H9 (cell line): ENCODE results near the gene ZC3HAV1L. TPM values are rescaled to one million over a fixed set of nuclear protein-coding genes. Genes with fewer than 3 reads are reported as not detected.
A peak's percentile ranks its signal among the peaks of the same experiment; 100 is the strongest.

Source experiments
- DNase-seq: peaks from one replicate; pipeline ENCODE4 v3.0.0-alpha.2; 2017
- H2AFZ ChIP-seq: one replicate; pipeline ENCODE4 v1.6.1; 2013; ENCODE audit warnings: mild to moderate bottlenecking, low read length, control low read depth, moderate library complexity
- H2AK5ac ChIP-seq: 2 replicates; pipeline ENCODE4 v1.6.1; 2013; ENCODE audit warnings: low read length, control low read depth, mixed read lengths; ENCODE audit not compliant: insufficient read length
- H2BK120ac ChIP-seq: one replicate; pipeline ENCODE4 v1.6.1; 2013; ENCODE audit warnings: low read depth, mild to moderate bottlenecking, low read length, control low read depth, inconsistent platforms; ENCODE audit not compliant: poor library complexity, severe bottlenecking
- H2BK12ac ChIP-seq: 2 replicates; pipeline ENCODE4 v1.6.1; 2013; ENCODE audit warnings: low read length, control low read depth, mixed read lengths, low read depth; ENCODE audit not compliant: insufficient read length
- H2BK15ac ChIP-seq: 2 replicates; pipeline ENCODE4 v1.6.1; 2013; ENCODE audit warnings: low read depth, low read length, control low read depth
- H2BK20ac ChIP-seq: one replicate; pipeline ENCODE4 v1.6.1; 2013; ENCODE audit warnings: low read depth, mild to moderate bottlenecking, low read length, control low read depth, inconsistent platforms; ENCODE audit not compliant: poor library complexity, severe bottlenecking
- H2BK5ac ChIP-seq: 2 replicates; pipeline ENCODE4 v1.6.1; 2013; ENCODE audit warnings: low read length, control low read depth, mixed read lengths; ENCODE audit not compliant: insufficient read length
- H3K14ac ChIP-seq: 2 replicates; pipeline ENCODE4 v1.6.1; 2013; ENCODE audit warnings: low read length, control low read depth; ENCODE audit not compliant: insufficient read depth
- H3K18ac ChIP-seq: 2 replicates; pipeline ENCODE4 v1.6.1; 2013; ENCODE audit warnings: low read depth, mild to moderate bottlenecking, mixed read lengths, low read length, control low read depth; ENCODE audit not compliant: insufficient read length
- H3K23ac ChIP-seq: 2 replicates; pipeline ENCODE4 v1.6.1; 2013; ENCODE audit warnings: low read length, control low read depth, mixed read lengths, low read depth; ENCODE audit not compliant: insufficient read length
- H3K23me2 ChIP-seq: 2 replicates; pipeline ENCODE4 v1.6.1; 2013; ENCODE audit warnings: low read depth, mild to moderate bottlenecking, mixed read lengths, low read length, control low read depth; ENCODE audit not compliant: insufficient read length, poor library complexity, severe bottlenecking
- H3K27ac ChIP-seq: 2 replicates; pipeline ENCODE4 v1.5.1; 2013; ENCODE audit warnings: low read length, control low read depth, mixed read lengths, low read depth; ENCODE audit not compliant: insufficient read length
- H3K27me3 ChIP-seq: 2 replicates; pipeline ENCODE4 v1.6.1; 2013; ENCODE audit warnings: low read length, control low read depth, inconsistent platforms; ENCODE audit not compliant: insufficient read depth
- H3K4ac ChIP-seq: 2 replicates; pipeline ENCODE4 v1.6.1; 2013; ENCODE audit warnings: low read depth, mild to moderate bottlenecking, control low read depth, inconsistent platforms, low read length, moderate library complexity
- H3K4me1 ChIP-seq: 2 replicates; pipeline ENCODE4 v1.6.1; 2013; ENCODE audit warnings: low read length, control low read depth, inconsistent platforms; ENCODE audit not compliant: insufficient read depth
- H3K4me2 ChIP-seq: 2 replicates; pipeline ENCODE4 v1.6.1; 2013; ENCODE audit warnings: low read length, control low read depth, mixed read lengths; ENCODE audit not compliant: insufficient read length, insufficient read depth
- H3K56ac ChIP-seq: 2 replicates; pipeline ENCODE4 v1.6.1; 2013; ENCODE audit warnings: low read depth, mild to moderate bottlenecking, mixed read lengths, low read length, control low read depth; ENCODE audit not compliant: insufficient read length
- H3K79me1 ChIP-seq: 2 replicates; pipeline ENCODE4 v1.6.1; 2013; ENCODE audit warnings: low read depth, mild to moderate bottlenecking, moderate library complexity, low read length, control low read depth, inconsistent platforms; ENCODE audit not compliant: insufficient read depth, poor library complexity, severe bottlenecking
- H3K79me2 ChIP-seq: 2 replicates; pipeline ENCODE4 v1.6.1; 2013; ENCODE audit warnings: low read length, control low read depth, inconsistent platforms; ENCODE audit not compliant: insufficient read depth
- H3K9ac ChIP-seq: 2 replicates; pipeline ENCODE4 v1.6.1; 2013; ENCODE audit warnings: low read length, control low read depth, mixed read lengths; ENCODE audit not compliant: insufficient read length; ENCODE audit errors: extremely low read depth
- H3K9me3 ChIP-seq: one replicate; pipeline ENCODE4 v1.6.1; 2013; ENCODE audit warnings: low read depth, low read length, inconsistent platforms; ENCODE audit not compliant: control insufficient read depth
- H3T11ph ChIP-seq: one replicate; pipeline ENCODE4 v1.6.1; 2013; ENCODE audit warnings: mild to moderate bottlenecking, low read length, control low read depth, inconsistent platforms
- H4K20me1 ChIP-seq: one replicate; pipeline ENCODE4 v1.6.1; 2013; ENCODE audit not compliant: control insufficient read depth, insufficient read length, insufficient read depth
- H4K5ac ChIP-seq: 2 replicates; pipeline ENCODE4 v1.6.1; 2013; ENCODE audit warnings: low read depth, mild to moderate bottlenecking, mixed read lengths, low read length, control low read depth; ENCODE audit not compliant: insufficient read length
- H4K8ac ChIP-seq: replicated peaks from 2 replicates; pipeline ENCODE4 v1.6.1; 2013; ENCODE audit warnings: low read length, control low read depth, mixed read lengths, low read depth; ENCODE audit not compliant: insufficient read length
- H4K91ac ChIP-seq: 2 replicates; pipeline ENCODE4 v1.6.1; 2013; ENCODE audit warnings: low read depth, mild to moderate bottlenecking, moderate library complexity, mixed read lengths, low read length, control low read depth; ENCODE audit not compliant: insufficient read length
- H3K27ac Mint-ChIP-seq, 3 experiments: 2 replicates in 2 of 3; 3 replicates in 1 of 3; pipeline ENCODE4 v1.8.0; 2020 to 2021; ENCODE audit warnings: mixed read lengths in 3 of 3, mild to moderate bottlenecking in 1 of 3, moderate library complexity in 1 of 3
- H3K27me3 Mint-ChIP-seq: 2 replicates; pipeline ENCODE4 v1.8.0; 2021; ENCODE audit warnings: low read depth, mild to moderate bottlenecking, moderate library complexity, mixed read lengths
- H3K36me3 Mint-ChIP-seq, 3 experiments: 2 replicates in 2 of 3; 3 replicates in 1 of 3; pipeline ENCODE4 v1.8.0; 2020 to 2021; ENCODE audit warnings: low read depth in 3 of 3, mixed read lengths in 3 of 3; ENCODE audit not compliant: insufficient read depth in 1 of 3
- H3K4me1 Mint-ChIP-seq, 2 experiments: 2 replicates each; pipeline ENCODE4 v1.8.0; 2020; ENCODE audit warnings: mixed read lengths in 2 of 2
- H3K4me3 Mint-ChIP-seq, 2 experiments: 2 replicates in 1 of 2; 3 replicates in 1 of 2; pipeline ENCODE4 v1.8.0; 2020 to 2021; ENCODE audit warnings: mild to moderate bottlenecking in 2 of 2, mixed read lengths in 2 of 2, moderate library complexity in 1 of 2
- H3K9me3 Mint-ChIP-seq, 2 experiments: 2 replicates in 1 of 2; 3 replicates in 1 of 2; pipeline ENCODE4 v1.8.0; 2020; ENCODE audit warnings: mild to moderate bottlenecking in 2 of 2, mixed read lengths in 2 of 2, moderate library complexity in 1 of 2
- WGBS: extraction: QIAGEN DNeasy Blood & Tissue Kit; methylation state at CpG from one replicate; pipeline ENCODE4 v1.1.7; 2013; ENCODE audit warnings: missing lambda C conversion rate, low lambda C conversion rate, mixed read lengths; ENCODE audit not compliant: insufficient read length; ENCODE audit errors: extremely low coverage; 5-methylcytosine and 5-hydroxymethylcytosine counted together
- total RNA-seq: library from RNA; stranded (reverse); gene quantifications from 2 replicates; pipeline ENCODE4 v1.2.1, GENCODE V29; 2021
- TF ChIP-seq, protein P1 (sequence below): fragments of 200-600 bp; sonication (generic); conservative IDR thresholded peaks from 3 replicates; pipeline ENCODE4 v1.8.0; 2021; ENCODE audit warnings: antibody characterized with exemption, mild to moderate bottlenecking

ZC3HAV1L gene
- total RNA-seq, 1 experiment from 2014 or later = not detected

DNA sequence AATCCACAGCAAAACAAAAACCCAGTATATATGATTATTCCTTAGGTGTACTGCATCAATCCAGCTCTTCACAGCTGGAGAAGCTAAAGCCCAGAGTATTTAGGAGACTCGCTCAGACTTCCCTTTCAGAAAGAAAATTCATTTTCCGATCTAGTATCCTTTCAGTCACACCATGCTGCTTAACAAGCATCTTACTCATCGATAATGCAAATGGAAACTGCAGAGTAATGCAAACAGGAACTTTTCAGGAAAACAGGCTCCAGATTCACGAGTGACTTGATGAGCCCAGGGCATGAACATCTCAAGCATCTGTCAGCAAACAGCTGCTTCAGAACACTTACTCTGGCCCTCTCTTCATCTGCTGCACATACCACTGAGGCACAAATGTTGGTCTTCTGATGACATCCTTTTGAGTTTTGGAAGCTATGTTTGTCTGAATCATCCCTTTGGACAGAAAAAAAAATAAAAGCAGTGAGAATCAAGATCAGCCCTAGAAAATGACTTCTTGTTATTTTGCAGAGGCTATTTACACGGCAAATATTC is 24.9 kb upstream of the ZC3HAV1L start:
- Histone ChIP-seq H3K27ac (no peak overlapping the region), H3T11ph (no peak overlapping the region), H2BK12ac (no peak overlapping the region), H3K9ac (no peak overlapping the region), H2BK20ac (no peak overlapping the region), H3K4me2 (no peak overlapping the region), H3K9me3 (no peaks in the 10 kb centered on the region), H3K23me2 (no peaks in the 10 kb centered on the region), H3K56ac (no peak overlapping the region), H4K91ac (no peak overlapping the region), H2BK15ac (no peak overlapping the region), H3K27me3 (no peaks in the 10 kb centered on the region), H3K14ac (no peak overlapping the region), H3K4ac (no peak overlapping the region), H4K20me1 (no peaks in the 10 kb centered on the region), H3K79me2 (no peaks in the 10 kb centered on the region), H2AK5ac (no peak overlapping the region), H4K5ac (no peak overlapping the region), H3K23ac (no peak overlapping the region), H3K79me1 (no peaks in the 10 kb centered on the region), H4K8ac (no peak overlapping the region), H3K18ac (no peak overlapping the region), H2BK5ac (no peak overlapping the region), H2AFZ (no peak overlapping the region), H2BK120ac (no peak overlapping the region), H3K4me1 (no peaks in the 10 kb centered on the region)
- peaks cover 3% of the 10 kb centered on the region in 2 experiments for H3K4me1 Mint-ChIP-seq
- TF ChIP-seq, protein P1, sequence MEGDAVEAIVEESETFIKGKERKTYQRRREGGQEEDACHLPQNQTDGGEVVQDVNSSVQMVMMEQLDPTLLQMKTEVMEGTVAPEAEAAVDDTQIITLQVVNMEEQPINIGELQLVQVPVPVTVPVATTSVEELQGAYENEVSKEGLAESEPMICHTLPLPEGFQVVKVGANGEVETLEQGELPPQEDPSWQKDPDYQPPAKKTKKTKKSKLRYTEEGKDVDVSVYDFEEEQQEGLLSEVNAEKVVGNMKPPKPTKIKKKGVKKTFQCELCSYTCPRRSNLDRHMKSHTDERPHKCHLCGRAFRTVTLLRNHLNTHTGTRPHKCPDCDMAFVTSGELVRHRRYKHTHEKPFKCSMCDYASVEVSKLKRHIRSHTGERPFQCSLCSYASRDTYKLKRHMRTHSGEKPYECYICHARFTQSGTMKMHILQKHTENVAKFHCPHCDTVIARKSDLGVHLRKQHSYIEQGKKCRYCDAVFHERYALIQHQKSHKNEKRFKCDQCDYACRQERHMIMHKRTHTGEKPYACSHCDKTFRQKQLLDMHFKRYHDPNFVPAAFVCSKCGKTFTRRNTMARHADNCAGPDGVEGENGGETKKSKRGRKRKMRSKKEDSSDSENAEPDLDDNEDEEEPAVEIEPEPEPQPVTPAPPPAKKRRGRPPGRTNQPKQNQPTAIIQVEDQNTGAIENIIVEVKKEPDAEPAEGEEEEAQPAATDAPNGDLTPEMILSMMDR = no peak
- no CpG with 5 or more reads among the region's 5 CpGs for WGBS
- no peaks in the 10 kb centered on the region for H3K27me3 Mint-ChIP-seq
- no peaks in the 10 kb centered on the region for H3K9me3 Mint-ChIP-seq
- H3K4me3 Mint-ChIP-seq = no peak overlapping the region
- H3K27ac Mint-ChIP-seq = peak overlapping the region in 1 of 3 experiments; percentile 9; a peak in 2 of 7 replicates
- no peak for DNase-seq
- peaks cover 5 to 59% (median 11%) of the 10 kb centered on the region in 3 experiments; a peak in 6 of 7 replicates for H3K36me3 Mint-ChIP-seq
